ENCODE measurements around the gene RDH11. TPM values are rescaled to one million over a fixed set of nuclear protein-coding genes. Genes with fewer than 3 reads are reported as not detected.

Gene RDH11
- total RNA-seq, 1 donor from 2014 or later = 55.6 TPM

DNA sequence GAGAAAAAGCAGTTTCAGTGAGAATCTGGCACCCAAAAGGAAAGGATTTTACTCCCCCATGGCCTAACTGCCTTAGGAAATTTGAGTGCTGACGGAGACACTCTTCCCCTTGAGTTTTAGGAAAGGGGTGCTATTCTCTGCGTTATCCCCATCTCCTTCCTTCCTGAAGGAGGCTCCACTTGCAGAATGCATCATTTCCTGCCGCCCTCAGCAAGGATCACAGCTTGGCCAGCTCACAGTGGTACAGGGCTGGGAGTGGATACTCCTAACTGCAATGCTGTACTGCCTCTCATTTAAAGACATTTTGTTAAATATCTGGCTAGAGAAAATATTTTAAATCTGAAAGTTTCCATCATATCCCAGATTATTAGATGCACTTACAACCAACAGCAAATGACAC, 39.1 kb upstream of the RDH11 start:
- Mint-ChIP-seq H3K4me1 (no peaks in the 10 kb centered on the region), H3K36me3 (no peaks in the 10 kb centered on the region), H3K27ac (no peak overlapping the region), H3K9me3 (no peaks in the 10 kb centered on the region), H3K4me3 (no peak overlapping the region), H3K27me3 (ENCODE audit: low read depth) (no peaks in the 10 kb centered on the region)
- no peak for DNase-seq (ENCODE audit: low spot score in 2 of 2, unreplicated experiment in 2 of 2)
- TF ChIP-seq, protein P1, sequence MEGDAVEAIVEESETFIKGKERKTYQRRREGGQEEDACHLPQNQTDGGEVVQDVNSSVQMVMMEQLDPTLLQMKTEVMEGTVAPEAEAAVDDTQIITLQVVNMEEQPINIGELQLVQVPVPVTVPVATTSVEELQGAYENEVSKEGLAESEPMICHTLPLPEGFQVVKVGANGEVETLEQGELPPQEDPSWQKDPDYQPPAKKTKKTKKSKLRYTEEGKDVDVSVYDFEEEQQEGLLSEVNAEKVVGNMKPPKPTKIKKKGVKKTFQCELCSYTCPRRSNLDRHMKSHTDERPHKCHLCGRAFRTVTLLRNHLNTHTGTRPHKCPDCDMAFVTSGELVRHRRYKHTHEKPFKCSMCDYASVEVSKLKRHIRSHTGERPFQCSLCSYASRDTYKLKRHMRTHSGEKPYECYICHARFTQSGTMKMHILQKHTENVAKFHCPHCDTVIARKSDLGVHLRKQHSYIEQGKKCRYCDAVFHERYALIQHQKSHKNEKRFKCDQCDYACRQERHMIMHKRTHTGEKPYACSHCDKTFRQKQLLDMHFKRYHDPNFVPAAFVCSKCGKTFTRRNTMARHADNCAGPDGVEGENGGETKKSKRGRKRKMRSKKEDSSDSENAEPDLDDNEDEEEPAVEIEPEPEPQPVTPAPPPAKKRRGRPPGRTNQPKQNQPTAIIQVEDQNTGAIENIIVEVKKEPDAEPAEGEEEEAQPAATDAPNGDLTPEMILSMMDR (IDR thresholded peaks at IDR 0.05; ENCODE audit: unreplicated experiment) = no peak

DNA sequence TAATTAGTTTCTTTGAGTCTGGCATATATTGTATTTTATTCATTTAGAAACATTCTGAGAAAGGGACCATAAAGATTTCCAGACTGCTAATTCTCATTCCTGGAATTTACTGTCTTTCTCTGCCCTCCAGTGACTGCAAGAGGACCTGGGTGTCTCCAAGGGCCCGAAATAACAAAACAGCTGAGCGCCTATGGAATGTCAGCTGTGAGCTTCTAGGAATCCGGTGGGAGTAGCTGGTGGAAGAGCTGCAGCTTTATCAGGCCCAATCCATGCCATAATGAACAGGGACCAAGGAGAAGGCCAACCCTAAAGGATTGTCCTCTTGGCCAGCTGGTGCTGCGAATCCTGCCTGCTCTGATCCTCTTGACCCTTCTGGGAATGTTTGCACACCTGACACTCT, 38.1 kb upstream of the RDH11 start:
- TF ChIP-seq, protein P1 (IDR thresholded peaks at IDR 0.05; ENCODE audit: unreplicated experiment) = no peak
- no peaks in the 10 kb centered on the region for H3K4me1 Mint-ChIP-seq
- no peak overlapping the region for H3K27ac Mint-ChIP-seq
- no peak overlapping the region for H3K4me3 Mint-ChIP-seq
- no peaks in the 10 kb centered on the region for H3K9me3 Mint-ChIP-seq
- H3K36me3 Mint-ChIP-seq = no peaks in the 10 kb centered on the region
- DNase-seq (ENCODE audit: low spot score in 2 of 2, unreplicated experiment in 2 of 2) = no peak
- peaks cover 4% of the 10 kb centered on the region for H3K27me3 Mint-ChIP-seq (ENCODE audit: low read depth)

DNA sequence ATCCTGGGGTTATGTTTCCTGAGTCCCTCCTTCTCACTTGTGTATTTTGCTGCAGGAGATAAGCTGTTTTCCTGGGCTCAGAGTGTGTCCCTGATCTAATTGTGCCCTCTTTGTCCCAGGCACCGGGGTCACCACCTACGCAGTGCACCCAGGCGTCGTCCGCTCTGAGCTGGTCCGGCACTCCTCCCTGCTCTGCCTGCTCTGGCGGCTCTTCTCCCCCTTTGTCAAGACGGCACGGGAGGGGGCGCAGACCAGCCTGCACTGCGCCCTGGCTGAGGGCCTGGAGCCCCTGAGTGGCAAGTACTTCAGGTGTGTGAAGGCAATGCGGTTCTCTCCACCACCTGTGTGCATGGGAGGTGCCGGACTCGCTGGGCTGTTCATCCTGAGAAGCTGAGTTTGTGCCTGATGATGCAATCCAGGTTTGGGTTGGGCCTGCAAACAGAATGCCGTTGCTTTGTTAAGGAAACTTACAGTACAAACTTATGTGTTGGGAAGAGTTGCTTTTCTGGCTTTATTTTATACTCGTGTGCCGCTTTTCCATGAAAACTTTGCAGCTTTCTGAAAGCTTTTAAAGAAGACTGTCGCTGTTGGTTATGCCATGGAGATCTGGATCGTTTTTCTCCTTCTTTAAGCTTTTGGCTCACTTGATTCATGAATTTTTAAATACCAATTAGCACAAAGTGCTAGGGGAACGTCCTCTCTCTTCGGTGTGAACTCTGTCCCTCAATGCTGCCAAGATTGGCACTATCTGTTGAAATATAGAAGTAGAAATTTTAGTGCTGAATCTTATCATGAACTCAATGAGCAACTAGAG, 33.7 kb upstream of the RDH11 start:
- Mint-ChIP-seq H3K4me3 (no peak overlapping the region), H3K9me3 (no peaks in the 10 kb centered on the region), H3K4me1 (no peaks in the 10 kb centered on the region), H3K27me3 (ENCODE audit: low read depth) (peaks cover 31% of the 10 kb centered on the region), H3K36me3 (no peaks in the 10 kb centered on the region), H3K27ac (no peak overlapping the region)
- TF ChIP-seq, protein P1 (IDR thresholded peaks at IDR 0.05; ENCODE audit: unreplicated experiment) = no peak
- no peak for DNase-seq (ENCODE audit: low spot score in 2 of 2, unreplicated experiment in 2 of 2)

DNA sequence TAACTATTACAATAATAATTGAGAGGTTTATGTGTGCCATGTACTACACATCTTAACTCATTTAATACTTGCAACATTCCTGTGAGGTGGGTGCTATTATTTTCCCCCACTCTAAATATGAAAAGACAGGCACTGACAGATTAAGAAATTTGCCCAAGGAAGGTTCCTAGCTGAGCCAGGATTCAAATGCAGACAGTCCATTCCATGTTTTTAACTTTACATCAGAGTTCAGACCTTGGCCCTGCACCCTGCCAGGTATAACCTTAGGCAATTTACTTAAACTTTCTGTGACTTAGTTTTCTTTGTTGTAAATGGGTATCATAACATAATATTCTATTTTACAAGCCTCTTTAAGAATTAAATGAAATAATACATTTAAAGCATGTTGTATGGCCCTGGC, 32.7 kb upstream of the RDH11 start:
- no peak for DNase-seq (ENCODE audit: low spot score in 2 of 2, unreplicated experiment in 2 of 2)
- TF ChIP-seq, protein P1 (IDR thresholded peaks at IDR 0.05; ENCODE audit: unreplicated experiment) = no peak
- H3K4me3 Mint-ChIP-seq = no peak overlapping the region
- H3K36me3 Mint-ChIP-seq = no peaks in the 10 kb centered on the region
- H3K9me3 Mint-ChIP-seq = no peaks in the 10 kb centered on the region
- no peaks in the 10 kb centered on the region for H3K4me1 Mint-ChIP-seq
- H3K27ac Mint-ChIP-seq = no peak overlapping the region
- peaks cover 37% of the 10 kb centered on the region for H3K27me3 Mint-ChIP-seq (ENCODE audit: low read depth)

DNA sequence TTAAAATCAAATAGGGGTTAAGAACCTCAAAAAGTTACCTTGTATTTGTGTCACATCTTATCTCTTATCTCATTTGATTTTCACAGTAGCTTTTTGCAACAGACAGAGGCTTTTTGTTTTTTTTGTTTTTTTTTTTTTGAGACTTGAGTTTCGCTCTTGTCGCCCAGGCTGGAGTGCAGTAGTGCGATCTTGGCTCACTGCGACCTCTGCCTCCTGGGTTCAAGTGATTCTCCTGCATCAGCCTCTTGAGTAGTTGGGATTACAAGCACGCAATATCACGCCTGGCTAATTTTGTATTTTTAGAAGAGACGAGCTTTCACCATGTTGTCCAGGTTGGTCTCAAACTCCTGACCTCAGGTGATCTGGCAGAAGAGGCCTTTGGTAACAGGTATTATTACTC, 31.8 kb upstream of the RDH11 start:
- no peaks in the 10 kb centered on the region for H3K4me1 Mint-ChIP-seq
- H3K36me3 Mint-ChIP-seq = no peaks in the 10 kb centered on the region
- peaks cover 44% of the 10 kb centered on the region for H3K27me3 Mint-ChIP-seq (ENCODE audit: low read depth)
- TF ChIP-seq, protein P1 (IDR thresholded peaks at IDR 0.05; ENCODE audit: unreplicated experiment) = no peak
- no peak overlapping the region for H3K27ac Mint-ChIP-seq
- no peak overlapping the region for H3K4me3 Mint-ChIP-seq
- no peak for DNase-seq (ENCODE audit: low spot score in 2 of 2, unreplicated experiment in 2 of 2)
- H3K9me3 Mint-ChIP-seq = no peaks in the 10 kb centered on the region
